ENCODE data around the gene CELF1.

GRCh38 chr11:47593934-47594855 is 41.3 kb upstream of the CELF1 start, which contains the start of gene C1QTNF4:
- TF ChIP-seq CTCF (IDR thresholded peaks at IDR 0.05): no peak
- no peak for TF ChIP-seq POLR2A (IDR thresholded peaks at IDR 0.05)
